Uterus (tissue), 2 donors: ENCODE data around the gene SLC22A2.

Experiments
- CTCF ChIP-seq, 4 experiments: fragments of 200-600 bp in 2 of 4; fragments of 450-650 bp in 2 of 4; sonication (generic) in 2 of 4; IDR thresholded peaks; one replicate each; pipeline ENCODE4 v1.5.1; 2016 to 2019; ENCODE audit warnings: antibody characterized with exemption in 4 of 4, mild to moderate bottlenecking in 2 of 4, moderate library complexity in 1 of 4
- POLR2A ChIP-seq, 2 donors: fragments of 450-650 bp; IDR thresholded peaks; one replicate each; pipeline ENCODE4 v1.6.1; 2016; ENCODE audit warnings: antibody characterized with exemption in 2 of 2, mild to moderate bottlenecking in 1 of 2, moderate library complexity in 1 of 2

GRCh38 chr6:160259598-160259997 is 977 bp upstream of the SLC22A2 start:
- TF ChIP-seq POLR2A (IDR thresholded peaks at IDR 0.05) (no peak), CTCF (IDR thresholded peaks at IDR 0.05) (no peak)
